Neural crest cell (in vitro differentiated cells): ENCODE data around the gene CHCHD6. TPM values are rescaled to one million over a fixed set of nuclear protein-coding genes. Genes with fewer than 3 reads are reported as not detected.

Experiments
- DNase-seq: peaks from one replicate; pipeline ENCODE4 v3.0.0; 2021; ENCODE audit warnings: low read depth, mixed read lengths, low spot score
- H3K27ac Mint-ChIP-seq: one replicate; pipeline ENCODE4 v1.8.0; 2021; ENCODE audit warnings: mild to moderate bottlenecking, mixed read lengths; ENCODE audit not compliant: unreplicated experiment
- H3K27me3 Mint-ChIP-seq: 2 replicates; pipeline ENCODE4 v1.8.0; 2021; ENCODE audit warnings: low read depth, mild to moderate bottlenecking, mixed read lengths
- H3K36me3 Mint-ChIP-seq: 2 replicates; pipeline ENCODE4 v1.8.0; 2021; ENCODE audit warnings: low read depth, mild to moderate bottlenecking, mixed read lengths
- H3K4me1 Mint-ChIP-seq: 2 replicates; pipeline ENCODE4 v1.8.0; 2021; ENCODE audit warnings: mixed read lengths
- H3K4me3 Mint-ChIP-seq: one replicate; pipeline ENCODE4 v1.8.0; 2021; ENCODE audit warnings: mild to moderate bottlenecking, mixed read lengths
- H3K9me3 Mint-ChIP-seq: 2 replicates; pipeline ENCODE4 v1.8.0; 2021; ENCODE audit warnings: mixed read lengths
- total RNA-seq: library from RNA; stranded (reverse); gene quantifications from 2 replicates; pipeline ENCODE4 v1.2.1, GENCODE V29; 2021
- TF ChIP-seq, protein P1 (sequence below): fragments of 200-600 bp; sonication (generic); conservative IDR thresholded peaks from 2 replicates; pipeline ENCODE4 v1.5.0; 2021; ENCODE audit warnings: antibody characterized with exemption, mild to moderate bottlenecking

Gene CHCHD6
- total RNA-seq, 1 donor from 2014 or later, result 32.9 TPM

DNA sequence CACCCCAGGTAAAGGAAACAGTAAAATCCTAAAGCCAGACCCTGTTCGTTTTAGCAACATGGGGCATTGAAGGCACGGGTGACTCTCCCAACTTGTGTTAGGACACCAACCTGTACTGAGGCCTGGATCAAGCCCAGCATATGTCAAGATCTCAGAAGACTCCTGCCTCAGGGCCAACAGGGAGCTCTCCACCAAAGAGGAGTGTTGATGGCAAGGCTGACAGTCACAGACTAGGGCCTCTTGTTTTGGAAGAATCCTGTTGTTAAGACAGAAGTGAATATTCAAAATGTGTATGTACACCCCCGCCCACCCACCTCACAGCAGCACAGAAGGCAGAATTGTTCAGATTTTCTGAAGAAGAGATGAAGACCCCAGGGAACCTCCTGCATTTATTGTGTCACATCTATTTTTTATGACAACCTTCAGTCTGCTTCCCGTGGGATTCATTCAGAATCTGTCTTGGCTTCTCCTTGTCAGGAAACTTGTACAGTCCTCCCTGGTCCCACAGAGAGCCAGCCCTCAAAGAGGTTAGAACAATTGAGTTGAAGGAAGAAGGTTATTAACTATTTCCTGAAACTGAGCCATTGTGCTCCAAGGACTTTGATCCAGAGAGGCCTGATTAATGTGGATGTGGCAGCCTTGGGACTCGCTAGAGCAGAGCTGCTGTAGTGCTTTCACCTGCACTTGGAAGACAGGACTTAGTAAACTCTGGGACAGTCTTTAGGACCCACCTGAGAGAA is 217.2 kb downstream of the CHCHD6 start:
- Mint-ChIP-seq H3K9me3 (peaks cover 3% of the 10 kb centered on the region), H3K4me1 (peaks cover 10% of the 10 kb centered on the region), H3K36me3 (peaks cover 9% of the 10 kb centered on the region), H3K27me3 (no peaks in the 10 kb centered on the region), H3K27ac (no peak overlapping the region), H3K4me3 (no peak overlapping the region)
- DNase-seq, result no peak
- TF ChIP-seq, protein P1, sequence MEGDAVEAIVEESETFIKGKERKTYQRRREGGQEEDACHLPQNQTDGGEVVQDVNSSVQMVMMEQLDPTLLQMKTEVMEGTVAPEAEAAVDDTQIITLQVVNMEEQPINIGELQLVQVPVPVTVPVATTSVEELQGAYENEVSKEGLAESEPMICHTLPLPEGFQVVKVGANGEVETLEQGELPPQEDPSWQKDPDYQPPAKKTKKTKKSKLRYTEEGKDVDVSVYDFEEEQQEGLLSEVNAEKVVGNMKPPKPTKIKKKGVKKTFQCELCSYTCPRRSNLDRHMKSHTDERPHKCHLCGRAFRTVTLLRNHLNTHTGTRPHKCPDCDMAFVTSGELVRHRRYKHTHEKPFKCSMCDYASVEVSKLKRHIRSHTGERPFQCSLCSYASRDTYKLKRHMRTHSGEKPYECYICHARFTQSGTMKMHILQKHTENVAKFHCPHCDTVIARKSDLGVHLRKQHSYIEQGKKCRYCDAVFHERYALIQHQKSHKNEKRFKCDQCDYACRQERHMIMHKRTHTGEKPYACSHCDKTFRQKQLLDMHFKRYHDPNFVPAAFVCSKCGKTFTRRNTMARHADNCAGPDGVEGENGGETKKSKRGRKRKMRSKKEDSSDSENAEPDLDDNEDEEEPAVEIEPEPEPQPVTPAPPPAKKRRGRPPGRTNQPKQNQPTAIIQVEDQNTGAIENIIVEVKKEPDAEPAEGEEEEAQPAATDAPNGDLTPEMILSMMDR, result no peak

DNA sequence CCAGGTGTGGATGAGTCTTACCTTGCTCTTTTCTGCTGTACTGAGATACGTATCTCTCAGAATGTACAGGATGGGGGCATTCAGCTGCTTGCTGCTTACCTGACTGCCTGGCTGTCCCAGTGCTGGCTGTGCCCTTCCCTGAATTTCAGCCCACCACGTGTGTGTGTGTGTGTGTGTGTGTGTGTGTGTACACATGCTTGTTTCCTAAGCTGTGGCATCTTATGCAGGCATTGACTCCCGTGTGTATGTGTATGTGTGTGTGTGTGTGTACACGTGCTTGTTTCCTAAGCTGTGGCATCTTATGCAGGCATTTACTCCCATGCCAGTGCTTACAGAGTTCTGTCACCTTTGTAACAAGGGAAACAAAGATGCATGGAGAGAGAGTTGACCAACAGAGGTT is 218.4 kb downstream of the CHCHD6 start:
- peaks cover 19% of the 10 kb centered on the region for H3K4me1 Mint-ChIP-seq
- TF ChIP-seq, protein P1, result no peak
- peaks cover 3% of the 10 kb centered on the region for H3K9me3 Mint-ChIP-seq
- H3K36me3 Mint-ChIP-seq, result peaks cover 9% of the 10 kb centered on the region
- no peaks in the 10 kb centered on the region for H3K27me3 Mint-ChIP-seq
- no peak for DNase-seq
- H3K27ac Mint-ChIP-seq, result no peak overlapping the region
- H3K4me3 Mint-ChIP-seq, result no peak overlapping the region

DNA sequence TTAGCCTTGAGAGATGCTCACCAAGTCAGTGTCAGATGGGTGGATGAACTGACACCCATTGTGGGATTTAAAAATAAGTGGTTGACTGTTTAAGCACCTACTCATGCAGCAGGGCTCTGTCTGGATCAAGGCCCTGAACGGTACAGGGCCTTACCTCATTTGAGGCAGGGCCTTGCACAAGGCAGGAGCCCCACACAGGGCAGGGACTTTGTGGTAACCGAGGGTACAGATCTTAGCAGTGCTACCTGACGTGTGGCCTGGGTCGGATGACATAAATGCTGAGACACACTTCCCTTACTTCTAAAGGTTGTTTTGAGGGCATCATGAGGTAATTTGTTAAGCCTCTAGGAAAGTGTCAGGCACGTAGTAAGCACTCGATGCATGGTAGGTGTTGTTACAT is 219.4 kb downstream of the CHCHD6 start:
- Mint-ChIP-seq H3K4me3 (no peak overlapping the region), H3K36me3 (peaks cover 9% of the 10 kb centered on the region), H3K4me1 (peaks cover 22% of the 10 kb centered on the region), H3K27me3 (no peaks in the 10 kb centered on the region), H3K9me3 (peaks cover 3% of the 10 kb centered on the region), H3K27ac (no peak overlapping the region)
- DNase-seq, result no peak
- TF ChIP-seq, protein P1, result no peak

DNA sequence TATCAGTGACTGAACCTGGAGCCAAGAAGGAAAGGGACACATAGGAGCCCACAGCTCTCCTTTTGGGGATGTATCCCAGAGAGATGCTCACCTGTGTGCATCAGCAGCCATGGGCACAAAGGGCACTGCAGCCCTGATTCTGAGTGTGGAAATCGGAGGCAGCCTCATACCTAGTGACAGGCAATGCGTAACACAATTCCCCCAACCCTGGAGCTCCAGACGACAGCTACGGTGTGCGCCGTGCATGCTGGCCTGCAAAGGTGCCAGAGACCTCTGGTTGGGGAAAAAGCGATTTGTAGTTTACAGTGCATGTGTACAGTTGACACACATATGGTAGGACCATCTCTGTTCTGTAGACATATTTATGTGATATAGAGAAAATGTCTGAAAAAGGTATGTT is 219.9 kb downstream of the CHCHD6 start:
- DNase-seq, result no peak
- Mint-ChIP-seq H3K4me3 (no peak overlapping the region), H3K27ac (no peak overlapping the region), H3K36me3 (peaks cover 9% of the 10 kb centered on the region), H3K9me3 (peaks cover 3% of the 10 kb centered on the region), H3K27me3 (no peaks in the 10 kb centered on the region), H3K4me1 (peaks cover 22% of the 10 kb centered on the region)
- TF ChIP-seq, protein P1, result no peak

DNA sequence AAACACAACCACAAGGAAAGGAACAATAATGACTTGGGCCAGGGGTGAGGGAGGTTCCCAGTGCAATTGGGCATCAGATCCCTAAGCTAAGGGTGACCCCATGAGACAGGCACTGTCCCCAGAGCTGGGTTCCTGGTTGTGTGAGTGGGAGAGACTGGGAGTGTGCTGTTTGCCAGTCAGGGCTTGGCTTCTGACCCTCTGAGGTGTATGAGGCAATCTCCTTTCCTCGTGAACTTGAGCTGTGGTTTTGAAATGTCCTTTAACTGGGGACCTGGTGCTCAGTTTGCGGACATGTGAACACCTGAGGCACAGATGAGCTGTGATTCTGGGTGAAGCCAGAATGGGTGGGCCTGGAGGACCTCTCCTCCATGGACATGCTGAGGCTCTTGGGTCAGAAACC is 220.4 kb downstream of the CHCHD6 start:
- no peak overlapping the region for H3K27ac Mint-ChIP-seq
- no peak overlapping the region for H3K4me3 Mint-ChIP-seq
- H3K36me3 Mint-ChIP-seq, result peaks cover 9% of the 10 kb centered on the region
- peaks cover 3% of the 10 kb centered on the region for H3K9me3 Mint-ChIP-seq
- DNase-seq, result no peak
- TF ChIP-seq, protein P1, result no peak
- H3K27me3 Mint-ChIP-seq, result no peaks in the 10 kb centered on the region
- H3K4me1 Mint-ChIP-seq, result peaks cover 22% of the 10 kb centered on the region
